K562 (cell line): ENCODE measurements around the gene ZNF408. TPM values are rescaled to one million over a fixed set of nuclear protein-coding genes. Genes with fewer than 3 reads are reported as not detected.

ENCODE experiments used
- microRNA-seq: library from miRNA; unstranded; fragments of <30 nt; microRNA quantifications from one replicate; pipeline ENCODE4, GENCODE V29; 2018; ENCODE audit warnings: borderline microRNAs expressed
- polyA plus RNA-seq, 8 experiments: library from polyadenylated mRNA; depleted of rRNA in 4 of 8; stranded (reverse) in 5 of 8; unstranded in 3 of 8; fragments of >200 nt; fragmentation: Nextera tagmentation in 2 of 8; fragmentation: Illumina TruSeq in 1 of 8; extraction: Ambion mirVana in 2 of 8; extraction: Trizol in 1 of 8; gene quantifications; 2 replicates each; pipeline versions ENCODE4 v1.2.1 to v1.2.3, GENCODE V29; 2011 to 2014; ENCODE audit warnings: inconsistent platforms in 1 of 8, missing spikeins in 1 of 8
- small RNA-seq: library from RNA; depleted of rRNA; stranded (forward); fragments of <200 nt; gene quantifications from one replicate; pipeline ENCODE3, GENCODE V24; 2014
- total RNA-seq, 7 experiments: library from RNA; depleted of rRNA in 6 of 7; stranded (reverse); fragments of >200 nt in 6 of 7; fragmentation: Illumina TruSeq in 2 of 7; extraction: Trizol in 2 of 7; gene quantifications; 2 replicates each; pipeline versions ENCODE4 v1.2.1 to v1.2.3, GENCODE V29; 2011 to 2021; ENCODE audit warnings: low replicate concordance in 1 of 7

ZNF408 gene
- total and polyA plus RNA-seq, 9 of the 15 experiments (the other 6 are each of a cell fraction or from before 2014, with no cell fraction given): 0.15 to 18.4 (median 7.4) TPM

Small RNAs within 50 kb of the gene (microRNA-seq; reads per million reads assigned to microRNA genes)
- gene MIR5582: 32.3 reads per million, percentile 70 among the genes with 10 or more reads in this experiment

Small RNAs within 50 kb of the gene (small RNA-seq; reads per million reads assigned to genes)
- gene MIR5582: 1.1 reads per million, percentile 61 among the genes with 10 or more reads in this experiment

Other genes with a start within 250 kb of the ZNF408 start
Only the 7 nearest of the 8 such genes appear.
- 20.4 and 21.0 TPM in 2 replicates for gene AMBRA1, start 107.0 kb upstream of the ZNF408 start, total RNA-seq (2014; rRNA removed)
- gene AMBRA1, start 107.0 kb upstream of the ZNF408 start, total RNA-seq (2014; rRNA removed; fragmentation: Illumina TruSeq; extraction: Trizol): 10.1 and 13.4 TPM in 2 replicates
- 13.0 and 13.1 TPM in 2 replicates for gene AMBRA1, start 107.0 kb upstream of the ZNF408 start, total RNA-seq (2015; rRNA removed; fragmentation: Illumina TruSeq; extraction: Trizol)
- gene AMBRA1, start 107.0 kb upstream of the ZNF408 start, total RNA-seq (2021): 24.5 and 27.9 TPM in 2 replicates
- gene AMBRA1, start 107.0 kb upstream of the ZNF408 start, polyA plus RNA-seq (2011; rRNA removed): 6.6 and 9.8 TPM in 2 replicates
- 12.5 and 13.0 TPM in 2 replicates for gene AMBRA1, start 107.0 kb upstream of the ZNF408 start, polyA plus RNA-seq (2014; fragmentation: Illumina TruSeq; extraction: Trizol)
- under 1 TPM; 0.15 to 0.39 TPM for gene AMBRA1, start 107.0 kb upstream of the ZNF408 start, polyA plus RNA-seq (2014; fragmentation: Nextera tagmentation; extraction: Ambion mirVana)
- gene AMBRA1, start 107.0 kb upstream of the ZNF408 start, polyA plus RNA-seq (2014; rRNA removed): 8.9 and 9.9 TPM in 2 replicates
- gene HARBI1, start 83.8 kb upstream of the ZNF408 start, total RNA-seq (2014; rRNA removed): 4.1 and 4.3 TPM in 2 replicates
- gene HARBI1, start 83.8 kb upstream of the ZNF408 start, total RNA-seq (2014; rRNA removed; fragmentation: Illumina TruSeq; extraction: Trizol): 5.6 and 6.0 TPM in 2 replicates
- gene HARBI1, start 83.8 kb upstream of the ZNF408 start, total RNA-seq (2015; rRNA removed; fragmentation: Illumina TruSeq; extraction: Trizol): 4.9 and 6.9 TPM in 2 replicates
- gene HARBI1, start 83.8 kb upstream of the ZNF408 start, total RNA-seq (2021): 5.5 and 5.8 TPM in 2 replicates
- 4.7 and 5.5 TPM in 2 replicates for gene HARBI1, start 83.8 kb upstream of the ZNF408 start, polyA plus RNA-seq (2011; rRNA removed)
- gene HARBI1, start 83.8 kb upstream of the ZNF408 start, polyA plus RNA-seq (2014; fragmentation: Illumina TruSeq; extraction: Trizol): 5.3 and 6.0 TPM in 2 replicates
- gene HARBI1, start 83.8 kb upstream of the ZNF408 start, polyA plus RNA-seq (2014; fragmentation: Nextera tagmentation; extraction: Ambion mirVana): 1 to 10 TPM; 6.0 to 8.4 TPM
- 3.5 and 6.1 TPM in 2 replicates for gene HARBI1, start 83.8 kb upstream of the ZNF408 start, polyA plus RNA-seq (2014; rRNA removed)
- gene ATG13, start 83.5 kb upstream of the ZNF408 start, total RNA-seq (2014; rRNA removed): 46.6 and 54.4 TPM in 2 replicates
- 26.0 and 27.2 TPM in 2 replicates for gene ATG13, start 83.5 kb upstream of the ZNF408 start, total RNA-seq (2014; rRNA removed; fragmentation: Illumina TruSeq; extraction: Trizol)
- gene ATG13, start 83.5 kb upstream of the ZNF408 start, total RNA-seq (2015; rRNA removed; fragmentation: Illumina TruSeq; extraction: Trizol): 23.3 and 24.5 TPM in 2 replicates
- gene ATG13, start 83.5 kb upstream of the ZNF408 start, total RNA-seq (2021): 52.2 and 61.5 TPM in 2 replicates
- gene ATG13, start 83.5 kb upstream of the ZNF408 start, polyA plus RNA-seq (2011; rRNA removed): 56.9 and 66.1 TPM in 2 replicates
- gene ATG13, start 83.5 kb upstream of the ZNF408 start, polyA plus RNA-seq (2014; fragmentation: Illumina TruSeq; extraction: Trizol): 36.5 and 38.1 TPM in 2 replicates
- gene ATG13, start 83.5 kb upstream of the ZNF408 start, polyA plus RNA-seq (2014; fragmentation: Nextera tagmentation; extraction: Ambion mirVana): 10 to 100 TPM; 13.1 to 15.6 TPM
- 49.5 and 58.8 TPM in 2 replicates for gene ATG13, start 83.5 kb upstream of the ZNF408 start, polyA plus RNA-seq (2014; rRNA removed)
- 7.4 and 11.1 TPM in 2 replicates for gene ARHGAP1, start 412 bp upstream of the ZNF408 start, total RNA-seq (2014; rRNA removed)
- gene ARHGAP1, start 412 bp upstream of the ZNF408 start, total RNA-seq (2014; rRNA removed; fragmentation: Illumina TruSeq; extraction: Trizol): 5.9 and 6.9 TPM in 2 replicates
- 10.7 and 11.3 TPM in 2 replicates for gene ARHGAP1, start 412 bp upstream of the ZNF408 start, total RNA-seq (2015; rRNA removed; fragmentation: Illumina TruSeq; extraction: Trizol)
- gene ARHGAP1, start 412 bp upstream of the ZNF408 start, total RNA-seq (2021): 30.3 and 30.4 TPM in 2 replicates
- 8.2 and 13.2 TPM in 2 replicates for gene ARHGAP1, start 412 bp upstream of the ZNF408 start, polyA plus RNA-seq (2011; rRNA removed)
- 25.0 and 26.7 TPM in 2 replicates for gene ARHGAP1, start 412 bp upstream of the ZNF408 start, polyA plus RNA-seq (2014; fragmentation: Illumina TruSeq; extraction: Trizol)
- gene ARHGAP1, start 412 bp upstream of the ZNF408 start, polyA plus RNA-seq (2014; fragmentation: Nextera tagmentation; extraction: Ambion mirVana): 1 to 10 TPM; 3.6 to 5.7 TPM
- 14.1 and 14.2 TPM in 2 replicates for gene ARHGAP1, start 412 bp upstream of the ZNF408 start, polyA plus RNA-seq (2014; rRNA removed)
- gene F2, start 18.2 kb downstream of the ZNF408 start, total RNA-seq (2014; rRNA removed): not detected in 2 replicates
- not detected in 2 replicates for gene F2, start 18.2 kb downstream of the ZNF408 start, total RNA-seq (2014; rRNA removed; fragmentation: Illumina TruSeq; extraction: Trizol)
- gene F2, start 18.2 kb downstream of the ZNF408 start, total RNA-seq (2015; rRNA removed; fragmentation: Illumina TruSeq; extraction: Trizol): not detected in 2 replicates
- gene F2, start 18.2 kb downstream of the ZNF408 start, total RNA-seq (2021): 0.16 and 0.22 TPM in 2 replicates
- not detected in 2 replicates for gene F2, start 18.2 kb downstream of the ZNF408 start, polyA plus RNA-seq (2011; rRNA removed)
- gene F2, start 18.2 kb downstream of the ZNF408 start, polyA plus RNA-seq (2014; fragmentation: Illumina TruSeq; extraction: Trizol): not detected in 2 replicates
- not detected for gene F2, start 18.2 kb downstream of the ZNF408 start, polyA plus RNA-seq (2014; fragmentation: Nextera tagmentation; extraction: Ambion mirVana)
- not detected in 2 replicates for gene F2, start 18.2 kb downstream of the ZNF408 start, polyA plus RNA-seq (2014; rRNA removed)
- 92.5 and 95.7 TPM in 2 replicates for gene CKAP5, start 145.2 kb downstream of the ZNF408 start, total RNA-seq (2014; rRNA removed)
- 139 and 196 TPM in 2 replicates for gene CKAP5, start 145.2 kb downstream of the ZNF408 start, total RNA-seq (2014; rRNA removed; fragmentation: Illumina TruSeq; extraction: Trizol)
- 166 and 168 TPM in 2 replicates for gene CKAP5, start 145.2 kb downstream of the ZNF408 start, total RNA-seq (2015; rRNA removed; fragmentation: Illumina TruSeq; extraction: Trizol)
- gene CKAP5, start 145.2 kb downstream of the ZNF408 start, total RNA-seq (2021): 171 and 180 TPM in 2 replicates
- 221 and 239 TPM in 2 replicates for gene CKAP5, start 145.2 kb downstream of the ZNF408 start, polyA plus RNA-seq (2011; rRNA removed)
- gene CKAP5, start 145.2 kb downstream of the ZNF408 start, polyA plus RNA-seq (2014; fragmentation: Illumina TruSeq; extraction: Trizol): 135 and 155 TPM in 2 replicates
- 10 to 100 TPM; 60.1 to 75.7 TPM for gene CKAP5, start 145.2 kb downstream of the ZNF408 start, polyA plus RNA-seq (2014; fragmentation: Nextera tagmentation; extraction: Ambion mirVana)
- 105 and 116 TPM in 2 replicates for gene CKAP5, start 145.2 kb downstream of the ZNF408 start, polyA plus RNA-seq (2014; rRNA removed)
- gene LRP4, start 217.5 kb downstream of the ZNF408 start, total RNA-seq (2014; rRNA removed): 0.09 and 0.16 TPM in 2 replicates
- gene LRP4, start 217.5 kb downstream of the ZNF408 start, total RNA-seq (2014; rRNA removed; fragmentation: Illumina TruSeq; extraction: Trizol): 0.25 and 0.29 TPM in 2 replicates
- gene LRP4, start 217.5 kb downstream of the ZNF408 start, total RNA-seq (2015; rRNA removed; fragmentation: Illumina TruSeq; extraction: Trizol): 0.07 TPM in 1 of 2 replicates, not detected in the other
- 0.35 and 0.60 TPM in 2 replicates for gene LRP4, start 217.5 kb downstream of the ZNF408 start, total RNA-seq (2021)
- 0.30 and 0.54 TPM in 2 replicates for gene LRP4, start 217.5 kb downstream of the ZNF408 start, polyA plus RNA-seq (2011; rRNA removed)
- 0.30 and 0.32 TPM in 2 replicates for gene LRP4, start 217.5 kb downstream of the ZNF408 start, polyA plus RNA-seq (2014; fragmentation: Illumina TruSeq; extraction: Trizol)
- under 1 TPM; 0.04 to 0.10 TPM for gene LRP4, start 217.5 kb downstream of the ZNF408 start, polyA plus RNA-seq (2014; fragmentation: Nextera tagmentation; extraction: Ambion mirVana)
- gene LRP4, start 217.5 kb downstream of the ZNF408 start, polyA plus RNA-seq (2014; rRNA removed): 0.04 and 0.19 TPM in 2 replicates